Measurements from ENCODE around the gene IPO11. TPM values are rescaled to one million over a fixed set of nuclear protein-coding genes. Genes with fewer than 3 reads are reported as not detected.
"Not testable (repeated sequence)": the region's sequence is repeated elsewhere in the genome, so short reads cannot be mapped to it uniquely, and the experiment has no call there.

IPO11 gene
- total and polyA plus RNA-seq, 10 donors = 7.8 to 42.2 (median 34.0) TPM

DNA sequence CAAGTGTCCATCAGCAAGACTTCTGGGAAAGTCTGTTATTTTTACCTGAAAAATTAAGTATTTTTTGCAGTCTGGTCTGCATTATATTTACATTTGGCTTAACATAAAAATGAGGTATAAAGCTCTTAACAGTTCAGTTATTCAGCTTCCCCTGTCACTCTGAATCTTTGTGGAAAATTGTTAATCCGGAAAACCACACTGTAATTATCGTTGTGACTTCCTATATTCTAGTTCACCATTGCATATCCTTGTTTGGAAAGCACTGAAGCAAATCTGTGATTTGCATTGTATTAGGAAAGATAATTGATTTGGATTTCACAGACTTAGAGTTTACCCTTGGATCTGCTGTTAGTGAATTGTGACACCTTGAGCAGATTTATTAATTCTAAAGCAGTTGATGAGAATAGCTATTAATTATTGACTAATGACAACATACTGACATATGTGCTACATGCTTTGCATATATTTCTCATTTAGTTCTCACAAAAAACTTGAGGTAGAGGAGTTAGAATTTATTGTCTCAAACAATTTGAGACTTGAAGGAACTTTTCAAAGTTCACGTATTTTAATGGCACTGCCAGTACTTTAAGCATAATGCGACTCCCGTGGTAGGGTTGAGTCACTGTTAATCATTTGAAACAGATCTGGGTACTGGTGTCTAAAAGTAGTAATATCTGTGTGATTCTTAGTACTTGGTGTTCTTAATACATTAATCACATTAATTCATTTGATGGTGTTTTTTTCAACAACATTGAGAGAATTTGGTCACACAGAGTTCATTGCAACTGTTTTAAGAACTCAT is 94.3 kb downstream of the IPO11 start:
- peaks cover 0 to 63% (median 3%) of the 10 kb centered on the region in 6 donors for H3K36me3 ChIP-seq
- intact Hi-C loops (cut with DNase I; ENCODE audit: low total_unique reads) = no loop called here
- H3K4me3 ChIP-seq = no peak overlapping the region
- no peak overlapping the region for H3K27ac ChIP-seq
- no peaks in the 10 kb centered on the region for H3K27me3 ChIP-seq (replicated peaks in 1 of 7)
- H3K4me1 ChIP-seq = no peaks in the 10 kb centered on the region
- peaks cover 0 to 5% (median 0%) of the 10 kb centered on the region in 8 donors for H3K9me3 ChIP-seq
- TF ChIP-seq POLR2AphosphoS5 (IDR thresholded peaks at IDR 0.05) (no peak), POLR2A (IDR thresholded peaks at IDR 0.05) (no peak)
- TF ChIP-seq, protein P1, sequence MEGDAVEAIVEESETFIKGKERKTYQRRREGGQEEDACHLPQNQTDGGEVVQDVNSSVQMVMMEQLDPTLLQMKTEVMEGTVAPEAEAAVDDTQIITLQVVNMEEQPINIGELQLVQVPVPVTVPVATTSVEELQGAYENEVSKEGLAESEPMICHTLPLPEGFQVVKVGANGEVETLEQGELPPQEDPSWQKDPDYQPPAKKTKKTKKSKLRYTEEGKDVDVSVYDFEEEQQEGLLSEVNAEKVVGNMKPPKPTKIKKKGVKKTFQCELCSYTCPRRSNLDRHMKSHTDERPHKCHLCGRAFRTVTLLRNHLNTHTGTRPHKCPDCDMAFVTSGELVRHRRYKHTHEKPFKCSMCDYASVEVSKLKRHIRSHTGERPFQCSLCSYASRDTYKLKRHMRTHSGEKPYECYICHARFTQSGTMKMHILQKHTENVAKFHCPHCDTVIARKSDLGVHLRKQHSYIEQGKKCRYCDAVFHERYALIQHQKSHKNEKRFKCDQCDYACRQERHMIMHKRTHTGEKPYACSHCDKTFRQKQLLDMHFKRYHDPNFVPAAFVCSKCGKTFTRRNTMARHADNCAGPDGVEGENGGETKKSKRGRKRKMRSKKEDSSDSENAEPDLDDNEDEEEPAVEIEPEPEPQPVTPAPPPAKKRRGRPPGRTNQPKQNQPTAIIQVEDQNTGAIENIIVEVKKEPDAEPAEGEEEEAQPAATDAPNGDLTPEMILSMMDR (IDR thresholded peaks at IDR 0.05 in 8 of 11, conservative IDR thresholded peaks at IDR 0.05 in 3 of 11) = no peak
- DNase-seq = no peak
- WGBS, 5 donors = 80 to 87% (median 84%) methylated on average over 5 of the region's 5 CpGs

DNA sequence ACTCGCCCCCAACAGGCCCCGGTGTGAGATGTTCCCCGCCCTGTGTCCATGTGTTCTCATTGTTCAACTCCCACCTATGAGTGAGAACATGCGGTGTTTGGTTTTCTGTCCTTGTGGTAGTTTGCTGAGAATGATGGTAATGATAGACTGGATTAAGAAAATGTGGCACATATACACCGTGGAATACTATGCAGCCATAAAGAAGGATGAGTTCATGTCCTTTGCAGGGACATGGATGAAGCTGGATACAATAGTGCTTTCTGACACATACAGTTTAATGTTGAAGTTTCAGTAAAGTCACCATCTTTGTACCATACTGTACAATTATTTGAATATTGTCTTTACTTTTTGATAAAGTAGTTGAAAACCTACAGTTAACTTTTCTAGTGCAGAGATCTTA is 96.2 kb downstream of the IPO11 start:
- H3K4me3 ChIP-seq; H3K27me3 ChIP-seq (replicated peaks in 1 of 7); H3K4me1 ChIP-seq; DNase-seq; H3K27ac ChIP-seq; H3K9me3 ChIP-seq; intact Hi-C loops (cut with DNase I; ENCODE audit: low total_unique reads): not testable (repeated sequence)
- WGBS, 5 donors = 96 to 99% (median 97%) methylated on average over 5 of the region's 5 CpGs
- H3K36me3 ChIP-seq = peaks cover 0 to 53% (median 3%) of the 10 kb centered on the region in 6 donors

DNA sequence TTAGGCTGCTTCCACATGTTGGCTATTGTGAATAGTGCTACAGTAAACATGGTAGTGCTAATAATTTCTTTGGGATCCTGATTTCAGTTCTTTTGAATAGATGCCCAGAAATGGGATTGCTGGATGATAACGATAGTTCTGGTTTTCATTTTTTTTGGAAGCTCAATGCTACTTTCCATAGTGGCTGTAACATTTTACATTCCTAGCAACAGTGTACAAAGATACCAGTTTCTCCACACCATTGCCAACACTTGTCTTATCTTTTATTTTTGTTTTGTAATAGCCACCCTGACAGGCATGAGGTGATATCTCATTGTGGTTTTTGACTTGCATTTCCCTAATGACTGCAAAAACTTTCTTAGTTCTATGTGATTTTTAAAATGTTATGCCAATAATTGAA is 97.2 kb downstream of the IPO11 start:
- intact Hi-C loops (cut with DNase I; ENCODE audit: low total_unique reads) = no loop called here
- Histone ChIP-seq H3K4me3 (no peak overlapping the region), H3K27me3 (replicated peaks in 1 of 7) (no peaks in the 10 kb centered on the region), H3K9me3 (peaks cover 0 to 5% (median 0%) of the 10 kb centered on the region in 8 donors), H3K4me1 (no peaks in the 10 kb centered on the region), H3K36me3 (peaks cover 0 to 53% (median 3%) of the 10 kb centered on the region in 6 donors), H3K27ac (no peak overlapping the region)
- no peak for DNase-seq
- 94 to 100% (median 97%) methylated on average over 1 of the region's 1 CpG for WGBS, 5 donors
- TF ChIP-seq, protein P1 (IDR thresholded peaks at IDR 0.05 in 8 of 11, conservative IDR thresholded peaks at IDR 0.05 in 3 of 11) = no peak
- TF ChIP-seq POLR2A (IDR thresholded peaks at IDR 0.05) = no peak
- no peak for TF ChIP-seq POLR2AphosphoS5 (IDR thresholded peaks at IDR 0.05)

DNA sequence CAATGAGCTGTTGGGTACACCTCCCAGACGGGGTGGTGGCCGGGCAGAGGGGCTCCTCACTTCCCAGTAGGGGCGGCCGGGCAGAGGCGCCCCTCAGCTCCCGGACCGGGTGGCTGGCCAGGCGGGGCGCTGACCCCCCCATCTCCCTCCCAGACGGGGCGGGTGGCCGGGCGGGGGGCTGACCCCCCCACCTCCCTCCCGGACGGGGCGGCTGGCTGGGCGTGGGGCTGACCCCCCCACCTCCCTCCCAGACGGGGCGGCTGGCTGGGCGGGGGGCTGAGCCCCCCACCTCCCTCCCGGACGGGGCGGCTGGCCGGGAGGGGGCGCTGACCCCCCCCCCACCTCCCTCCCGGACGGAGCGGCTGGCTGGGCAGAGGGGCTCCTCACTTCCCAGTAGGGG is 100.5 kb downstream of the IPO11 start:
- DNase-seq = not testable (repeated sequence)
- WGBS, 5 donors = 96 to 100% (median 96%) methylated on average over 12 to 26 of the region's 28 CpGs; no CpG with 5 or more reads in 2 of the 5 donors

DNA sequence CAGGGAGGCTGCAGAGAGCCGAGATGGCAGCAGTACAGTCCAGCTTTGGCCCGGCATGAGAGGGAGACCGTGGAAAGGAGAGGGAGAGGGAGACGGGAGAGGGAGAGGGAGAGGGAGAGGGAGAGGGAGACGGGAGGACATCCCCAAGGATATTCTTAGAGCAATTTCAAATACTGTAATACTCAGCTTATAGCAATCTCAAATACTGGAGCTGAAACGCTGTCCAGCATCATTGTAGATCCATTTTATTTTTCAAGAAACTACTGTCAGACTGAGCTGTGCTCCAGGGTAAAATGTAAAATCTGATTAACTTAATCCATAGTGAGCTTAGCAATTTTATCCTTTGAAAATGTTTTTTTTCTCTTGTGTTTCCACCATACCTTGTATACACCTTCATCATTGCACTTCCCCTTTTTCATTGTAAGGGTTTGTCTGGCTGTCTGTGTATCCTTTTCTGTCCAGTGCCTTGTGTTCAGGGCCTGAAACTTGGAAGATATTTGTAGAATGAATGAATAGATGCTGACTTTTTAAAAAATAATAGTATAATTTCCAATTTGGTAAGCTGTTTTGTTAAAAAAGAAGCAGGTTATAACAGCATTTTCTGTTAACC is 102.1 kb downstream of the IPO11 start:
- no peaks in the 10 kb centered on the region for H3K27me3 ChIP-seq (replicated peaks in 1 of 7)
- 75 to 95% (median 93%) methylated on average over 2 to 6 of the region's 6 CpGs for WGBS, 5 donors
- intact Hi-C loops (cut with DNase I; ENCODE audit: low total_unique reads) = no loop called here
- no peaks in the 10 kb centered on the region for H3K9me3 ChIP-seq
- no peak overlapping the region for H3K27ac ChIP-seq
- no peak overlapping the region for H3K4me3 ChIP-seq
- peaks cover 0 to 50% (median 6%) of the 10 kb centered on the region in 6 donors for H3K36me3 ChIP-seq
- TF ChIP-seq, protein P1 (IDR thresholded peaks at IDR 0.05 in 8 of 11, conservative IDR thresholded peaks at IDR 0.05 in 3 of 11) = no peak
- TF ChIP-seq POLR2A (IDR thresholded peaks at IDR 0.05) (no peak), POLR2AphosphoS5 (IDR thresholded peaks at IDR 0.05) (no peak)
- DNase-seq = no peak
- no peaks in the 10 kb centered on the region for H3K4me1 ChIP-seq

More for the DNA sequence above, 100.5 kb downstream of the IPO11 start:
- H3K36me3 ChIP-seq = peaks cover 0 to 53% (median 7%) of the 10 kb centered on the region in 6 donors
- H3K9me3 ChIP-seq; H3K27ac ChIP-seq; H3K4me1 ChIP-seq; H3K4me3 ChIP-seq; H3K27me3 ChIP-seq (replicated peaks in 1 of 7); intact Hi-C loops (cut with DNase I; ENCODE audit: low total_unique reads): not testable (repeated sequence)

DNA sequence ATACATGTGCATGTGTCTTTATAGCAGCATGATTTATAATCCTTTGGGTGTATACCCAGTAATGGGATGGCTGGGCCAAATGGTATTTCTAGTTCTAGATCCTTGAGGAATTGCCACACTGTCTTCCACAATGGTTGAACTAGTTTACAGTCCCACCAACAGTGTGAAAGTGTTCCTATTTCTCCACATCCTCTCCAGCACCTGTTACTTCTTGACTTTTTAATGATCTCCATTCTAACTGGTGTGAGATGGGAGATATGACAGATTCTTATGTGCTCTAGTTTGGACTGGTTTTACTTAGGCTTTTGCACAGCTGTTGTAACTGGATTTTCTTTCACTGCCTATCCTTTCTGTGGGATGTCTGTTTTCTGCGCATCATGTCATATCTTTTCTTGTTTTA is 108.2 kb downstream of the IPO11 start:
- DNase-seq; H3K27ac ChIP-seq; intact Hi-C loops (cut with DNase I; ENCODE audit: low total_unique reads); H3K27me3 ChIP-seq (replicated peaks in 1 of 7); H3K4me1 ChIP-seq; H3K4me3 ChIP-seq; H3K9me3 ChIP-seq: not testable (repeated sequence)
- WGBS, 5 donors = 92 to 100% (median 98%) methylated on average over 1 of the region's 1 CpG
- H3K36me3 ChIP-seq = peaks cover 0 to 56% (median 7%) of the 10 kb centered on the region in 6 donors

All from spleen (tissue), 11 donors.